GM18870 (cell line): Measurements from ENCODE around the gene CDKN1C.

Experiments
- ATAC-seq: cut with Tn5 transposase; IDR thresholded peaks from one replicate; pipeline ENCODE4 v1.9.1; 2021; ENCODE audit warnings: moderate library complexity; ENCODE audit not compliant: unreplicated experiment

CDKN1C gene

GRCh38 chr11:2923446-2924375 is 38.1 kb upstream of the CDKN1C start:
- ATAC-seq, result no peak

GRCh38 chr11:2922655-2923054 is 37.1 kb upstream of the CDKN1C start:
- no peak for ATAC-seq

DNA sequence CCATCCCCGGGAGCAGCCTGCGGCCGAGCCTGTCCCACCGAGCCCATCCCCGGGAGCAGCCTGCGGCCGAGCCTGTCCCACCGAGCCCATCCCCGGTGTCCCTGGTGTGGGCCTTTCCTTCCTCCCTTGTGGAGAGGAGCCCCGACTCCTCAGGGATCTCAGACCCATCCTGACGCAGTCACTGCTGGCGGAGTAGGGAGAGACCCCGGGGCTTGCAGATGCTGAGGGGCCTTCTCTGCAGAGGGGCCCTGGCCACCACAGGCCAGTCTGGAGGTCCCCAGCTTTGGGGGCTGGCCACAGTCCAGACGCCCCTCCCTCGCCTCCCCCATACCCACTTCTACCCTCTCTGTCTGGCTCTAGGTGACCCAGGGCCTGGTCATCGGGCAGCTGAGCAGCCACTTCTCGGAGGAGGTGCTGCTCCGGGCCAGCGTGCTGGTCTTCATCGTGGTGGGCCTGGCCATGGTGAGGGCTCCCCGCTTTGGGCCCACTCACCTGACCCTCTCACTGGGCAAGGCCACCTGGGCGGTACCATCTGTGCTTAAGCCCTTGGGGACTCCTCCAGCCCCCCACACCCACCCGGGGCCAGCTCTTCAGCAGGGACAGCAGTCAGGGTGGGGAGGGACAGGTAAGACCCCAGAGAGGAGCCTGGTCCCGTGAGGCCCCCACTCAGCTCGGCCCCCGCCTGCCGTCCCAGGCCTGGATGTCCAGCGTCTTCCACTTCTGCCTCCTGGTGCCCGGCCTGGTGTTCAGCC is 36.3 kb upstream of the CDKN1C start:
- no peak for ATAC-seq

DNA sequence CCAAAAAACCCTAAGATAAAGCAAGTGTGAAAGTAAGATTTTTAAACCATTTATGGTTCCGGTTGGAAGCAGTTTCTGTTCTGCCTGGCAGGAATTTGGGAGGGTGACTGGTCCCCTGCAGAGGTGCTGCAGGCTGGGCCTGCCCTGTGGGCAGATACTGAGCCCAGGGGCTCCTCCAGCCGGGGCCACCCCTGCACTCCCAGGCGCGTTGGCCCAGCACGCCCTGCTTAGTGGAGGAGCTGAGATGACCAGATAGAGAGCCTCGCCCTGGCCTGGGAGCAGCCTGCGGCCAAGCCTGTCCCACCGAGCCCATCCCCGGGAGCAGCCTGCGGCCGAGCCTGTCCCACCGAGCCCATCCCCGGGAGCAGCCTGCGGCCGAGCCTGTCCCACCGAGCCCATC is 35.7 kb upstream of the CDKN1C start:
- no peak for ATAC-seq

DNA sequence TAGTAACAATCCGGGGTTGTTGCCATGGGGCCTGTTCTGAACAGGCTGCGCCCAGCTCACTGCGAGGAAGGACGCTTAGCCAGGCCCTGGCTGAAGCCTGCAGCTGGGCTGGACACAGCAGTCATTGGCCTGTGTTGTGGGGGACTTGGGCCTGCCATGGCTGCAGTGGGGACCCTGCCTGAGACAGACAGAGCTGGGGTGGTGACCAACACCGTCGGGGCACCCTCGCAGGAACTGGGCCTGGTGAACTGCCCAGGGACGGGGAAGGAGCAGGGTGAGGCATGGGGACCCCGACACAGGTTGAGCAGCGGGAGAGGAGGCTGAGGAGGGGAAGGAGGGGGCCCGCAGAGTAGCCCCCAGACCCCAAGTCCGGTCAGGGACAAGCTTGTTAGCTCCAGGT is 34.8 kb upstream of the CDKN1C start:
- no peak for ATAC-seq

DNA sequence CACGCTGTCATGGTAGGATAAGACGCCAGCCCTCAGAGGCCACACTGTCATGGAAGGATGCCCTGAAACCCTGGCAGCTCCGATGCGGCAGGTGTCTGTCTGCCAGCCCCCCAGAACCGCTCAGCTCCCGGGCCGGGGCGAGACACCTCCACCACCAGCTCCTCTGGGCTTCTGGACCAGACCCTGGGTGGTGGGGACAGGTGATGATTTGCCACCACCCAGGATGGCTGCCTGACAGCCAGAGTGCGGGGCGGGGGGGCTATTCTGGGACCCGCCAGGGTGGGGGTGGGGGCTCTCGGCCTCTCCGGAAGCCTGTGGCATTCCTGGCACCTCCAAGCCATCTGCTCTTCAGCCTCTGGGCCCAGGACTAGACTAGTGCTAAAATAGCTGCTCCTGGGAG is 34.3 kb upstream of the CDKN1C start:
- no peak for ATAC-seq

DNA sequence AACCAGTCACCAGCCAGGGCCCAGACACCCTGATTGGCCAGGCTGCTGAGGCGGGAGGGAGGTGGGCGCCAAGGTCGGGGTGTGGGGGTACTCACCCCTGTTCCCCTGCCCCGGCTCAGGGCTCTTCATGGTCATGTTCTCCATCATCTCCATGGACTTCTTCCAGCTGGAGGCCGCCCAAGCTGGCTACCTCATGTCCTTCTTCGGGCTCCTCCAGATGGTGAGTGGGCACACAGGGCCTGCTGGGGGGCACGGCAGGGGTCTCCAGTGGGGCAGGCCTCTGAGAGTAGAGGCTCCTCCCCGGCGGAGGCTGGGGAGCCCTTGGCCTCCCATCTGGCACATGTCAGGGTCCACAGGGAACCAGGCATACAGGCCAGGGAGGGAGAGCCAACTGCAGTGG is 33.6 kb upstream of the CDKN1C start:
- no peak for ATAC-seq

DNA sequence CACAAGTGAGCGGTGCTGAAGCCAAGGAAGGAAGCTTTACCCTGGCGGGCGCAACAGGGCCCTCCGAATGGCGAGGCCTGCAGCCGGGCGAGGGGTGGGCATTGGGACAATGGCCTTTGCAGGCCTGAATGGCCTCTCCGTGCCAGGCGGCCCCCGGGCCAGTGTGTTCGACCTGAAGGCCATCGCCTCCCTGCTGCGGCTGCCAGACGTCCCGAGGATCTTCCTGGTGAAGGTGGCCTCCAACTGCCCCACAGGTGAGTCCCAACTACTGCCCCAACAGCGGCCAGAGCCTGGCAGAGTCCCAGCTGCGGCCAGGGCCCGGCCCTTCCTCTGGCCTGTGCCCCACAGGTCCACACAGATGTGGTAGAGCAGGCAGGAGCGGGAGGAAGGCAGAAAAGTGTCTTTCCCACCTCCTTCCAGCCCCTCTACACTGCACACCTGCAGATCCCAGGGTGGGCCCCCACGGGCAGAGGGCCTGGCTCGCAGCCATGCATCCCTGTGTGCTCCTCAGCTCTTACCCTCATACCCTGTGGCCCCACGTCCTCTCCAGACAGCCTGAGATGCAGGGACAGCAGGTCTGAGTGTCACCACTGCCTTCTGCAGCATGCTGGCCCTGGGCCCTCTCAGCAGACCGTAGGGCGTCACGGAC is 32.4 kb upstream of the CDKN1C start:
- ATAC-seq, result no peak

DNA sequence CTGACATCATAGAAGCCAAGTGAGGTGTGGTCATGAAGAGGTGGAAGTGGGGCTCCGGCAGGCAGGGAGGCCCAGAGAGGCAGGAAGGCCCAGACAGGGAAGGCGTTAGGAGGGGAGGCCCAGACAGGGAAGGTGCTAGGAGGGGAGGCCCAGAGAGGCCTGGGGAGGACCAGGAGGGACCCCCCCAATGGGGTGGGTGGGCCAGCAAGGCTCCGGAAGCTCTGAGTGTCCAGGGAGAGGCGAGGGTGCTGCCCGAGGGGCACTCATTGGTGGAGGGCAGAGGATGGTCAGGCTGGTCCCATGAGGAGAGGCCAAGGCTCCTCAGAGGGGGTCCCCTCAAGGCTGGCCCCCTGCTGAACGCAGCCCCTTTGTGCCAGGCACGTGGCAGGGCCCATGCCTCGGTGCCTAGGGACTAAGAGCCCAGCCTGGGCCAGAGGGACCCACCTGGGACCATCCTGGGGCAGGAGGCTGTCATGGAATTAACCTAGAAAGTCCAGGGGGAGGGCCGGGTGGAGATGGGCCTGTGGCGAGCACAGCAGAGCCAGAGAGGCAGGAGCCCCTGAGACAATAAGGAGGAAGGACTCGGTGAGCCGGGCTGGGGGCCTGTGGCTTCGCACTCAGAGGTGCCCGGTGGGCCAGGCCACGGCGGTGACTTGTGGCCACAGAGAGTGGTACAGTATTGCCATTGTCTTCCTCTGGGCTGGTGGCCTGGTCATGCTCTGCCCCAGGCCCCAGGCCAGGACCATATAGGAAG is 31.5 kb upstream of the CDKN1C start:
- ATAC-seq, result no peak

GRCh38 chr11:2916114-2916891 is 30.7 kb upstream of the CDKN1C start:
- no peak for ATAC-seq

- no peak for ATAC-seq
Measured at GRCh38 chr11:2915473-2915872, 29.9 kb upstream of the CDKN1C start.

GRCh38 chr11:2914455-2915195 is 29.1 kb upstream of the CDKN1C start:
- no peak for ATAC-seq

- ATAC-seq, result no peak
Measured at GRCh38 chr11:2913776-2914175, 28.2 kb upstream of the CDKN1C start.

DNA sequence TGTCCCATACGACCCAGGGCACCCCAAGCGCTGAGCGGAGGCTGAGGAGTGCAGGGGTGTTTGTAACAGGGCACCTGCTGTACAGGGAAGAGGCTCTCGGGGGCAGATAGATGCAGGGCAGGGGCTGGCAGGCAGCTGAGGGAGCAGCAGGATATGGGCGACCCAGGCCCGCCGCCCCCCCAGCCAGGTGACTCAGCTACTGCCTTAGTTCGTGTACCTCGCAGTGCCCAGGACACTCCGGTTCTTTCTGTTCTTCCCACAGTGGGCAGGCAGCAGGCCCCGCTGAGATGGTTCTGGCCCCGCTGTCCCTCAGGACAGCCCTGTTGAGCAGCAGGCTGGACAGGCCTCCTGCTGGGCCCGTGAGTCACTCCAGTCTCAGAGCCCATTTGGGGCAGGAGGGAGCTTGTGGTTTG is 27.4 kb upstream of the CDKN1C start:
- no peak for ATAC-seq

DNA sequence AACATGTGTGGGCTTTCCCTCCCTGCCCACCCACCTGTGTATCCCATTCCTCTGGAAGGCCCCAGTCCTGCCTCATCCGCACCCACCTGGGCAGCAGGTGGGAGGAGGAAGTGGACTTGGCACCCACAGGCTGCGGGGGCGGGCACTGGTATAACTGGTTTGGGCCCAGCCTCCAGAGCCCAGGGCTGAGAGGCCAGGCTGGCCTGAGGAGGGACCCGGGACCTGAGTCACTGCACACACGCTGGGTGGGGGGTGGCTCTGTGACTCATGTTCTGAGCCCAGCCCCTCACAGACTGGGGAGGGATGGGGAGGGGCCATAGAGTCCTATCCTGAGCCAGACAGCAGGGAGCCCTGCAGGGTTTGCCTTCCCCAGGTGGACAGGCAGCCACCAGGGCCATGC is 26.9 kb upstream of the CDKN1C start:
- no peak for ATAC-seq

DNA sequence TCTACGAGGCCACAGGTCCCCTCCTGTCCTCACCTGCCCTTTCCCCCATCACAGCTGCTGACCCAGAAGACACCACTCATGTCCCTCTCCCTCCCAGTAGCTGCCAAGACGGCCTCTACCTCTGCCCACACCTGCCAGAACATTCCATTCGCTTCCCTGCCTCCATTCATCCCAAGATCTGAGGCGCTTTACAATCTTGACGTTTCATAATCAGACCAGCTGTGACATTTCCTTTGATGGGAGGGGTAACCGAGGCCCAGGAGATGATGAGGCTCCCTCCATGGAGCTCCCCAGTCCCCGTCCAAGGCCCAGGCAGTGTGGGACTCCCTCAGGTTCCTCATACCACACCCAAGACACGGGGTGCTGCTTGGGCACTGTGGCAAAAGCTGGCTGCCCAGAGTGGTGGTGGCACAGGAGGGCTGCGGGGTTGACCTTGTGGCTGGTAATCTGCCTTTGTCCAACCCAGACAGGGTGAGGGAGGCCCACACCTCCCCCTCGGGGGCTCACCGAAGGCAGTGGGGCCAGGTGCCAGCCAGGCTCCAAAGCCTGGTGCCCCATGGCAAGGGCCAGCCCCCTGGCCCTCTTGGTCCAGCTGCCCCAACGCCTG is 26.3 kb upstream of the CDKN1C start:
- no peak for ATAC-seq

DNA sequence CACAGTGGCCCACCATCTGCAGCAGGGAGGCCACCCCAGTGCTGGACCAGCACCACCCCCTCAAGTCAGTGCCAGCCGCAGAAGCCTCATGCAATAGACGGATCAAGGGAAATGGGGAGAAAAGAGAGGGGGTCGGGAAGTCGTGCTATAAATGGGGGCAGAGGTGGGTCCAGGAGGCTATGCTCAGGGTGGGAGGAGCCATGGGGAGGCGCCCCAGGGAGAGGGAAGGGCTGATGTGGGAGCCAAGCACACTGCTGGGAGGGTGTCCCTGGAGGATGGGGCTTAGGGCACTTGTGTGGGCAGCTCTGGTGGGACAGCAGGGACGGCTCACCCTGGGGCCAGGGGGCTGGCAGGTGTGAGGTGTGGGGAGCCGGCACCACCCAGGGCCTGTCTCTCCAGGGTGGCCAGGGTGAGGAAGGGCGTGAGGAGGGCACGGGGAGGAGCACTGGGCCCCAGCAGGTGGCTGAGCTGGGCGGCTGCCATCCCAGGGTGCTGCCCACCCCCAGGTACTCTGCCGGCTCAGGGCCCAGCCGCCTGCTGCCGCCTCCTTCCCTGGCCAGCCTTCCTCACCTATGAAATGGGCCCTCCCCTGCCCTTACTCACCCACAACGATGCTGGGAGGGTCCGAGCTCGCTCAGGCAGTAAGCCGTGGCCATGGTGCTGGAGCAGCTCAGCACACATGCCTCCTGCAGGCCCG is 25.7 kb upstream of the CDKN1C start:
- no peak for ATAC-seq

DNA sequence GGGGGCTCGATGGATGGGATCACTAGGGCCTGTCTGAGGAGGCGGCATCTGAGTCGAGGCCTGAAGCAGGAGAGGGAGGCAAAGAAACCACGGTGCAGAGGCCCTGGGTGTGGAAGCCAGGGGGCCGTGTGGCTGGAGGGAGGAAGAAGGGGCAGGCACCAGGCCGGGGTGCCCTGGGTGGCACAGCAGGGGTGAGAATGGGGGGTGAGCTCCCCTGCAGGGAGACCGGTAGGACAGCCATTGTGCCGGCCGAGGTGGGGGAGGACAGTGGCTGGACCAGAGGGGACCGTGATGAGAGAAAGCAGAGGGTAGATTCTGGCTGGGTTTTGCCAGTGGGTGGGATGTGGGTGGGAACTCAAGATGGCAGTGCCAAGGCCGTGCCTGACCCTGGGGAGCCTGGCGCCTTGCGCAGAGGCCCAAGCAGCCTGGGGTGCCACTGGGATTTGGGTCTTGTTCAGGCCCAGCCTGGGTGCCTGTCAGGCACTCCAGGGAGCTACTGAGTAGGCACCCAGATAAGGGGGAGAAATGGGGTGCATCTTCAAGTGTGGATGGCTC is 24.9 kb upstream of the CDKN1C start:
- ATAC-seq, result no peak
